WTC11 (cell line): ENCODE results near the gene CD164L2. TPM values are rescaled to one million over a fixed set of nuclear protein-coding genes. Genes with fewer than 3 reads are reported as not detected.

Experiments used
- ATAC-seq: fragments of 200-7000 bp; cut with Tn5 transposase; 2 replicates; pipeline ENCODE4 v1.10.0; 2021; ENCODE audit warnings: mild to moderate bottlenecking, moderate library complexity
- CTCF ChIA-PET: fragments of 300-600 bp; sonication (Branson Sonifier 250); formaldehyde crosslinking; loops from one replicate; lab custom pipeline; 2021; ENCODE audit warnings: antibody characterized with exemption; lab: Charles Lee
- POLR2A ChIA-PET: fragments of 350-600 bp; sonication (Branson Sonifier 250); formaldehyde crosslinking; loops from one replicate; lab custom pipeline; 2021; ENCODE audit warnings: antibody characterized with exemption; lab: Charles Lee
- DNase-seq: peaks from one replicate; pipeline ENCODE4 v3.0.0; 2021; ENCODE audit warnings: low spot score
- H3K27ac Mint-ChIP-seq: 2 replicates; pipeline ENCODE4 v1.8.0; 2021; ENCODE audit warnings: mixed read lengths
- H3K27me3 Mint-ChIP-seq: 2 replicates; pipeline ENCODE4 v1.8.0; 2021; ENCODE audit warnings: low read depth, mild to moderate bottlenecking, moderate library complexity, mixed read lengths
- H3K36me3 Mint-ChIP-seq: 2 replicates; pipeline ENCODE4 v1.8.0; 2021; ENCODE audit warnings: mixed read lengths
- H3K4me1 Mint-ChIP-seq: 2 replicates; pipeline ENCODE4 v1.8.0; 2022; ENCODE audit warnings: mixed read lengths
- H3K4me3 Mint-ChIP-seq: 2 replicates; pipeline ENCODE4 v1.8.0; 2021; ENCODE audit warnings: mild to moderate bottlenecking, moderate library complexity, mixed read lengths
- H3K9me3 Mint-ChIP-seq: 2 replicates; pipeline ENCODE4 v1.8.0; 2021; ENCODE audit warnings: mixed read lengths
- EMX1 ChIP-seq: fragments of 250-450 bp; sonication (Bioruptor Pico); IDR thresholded peaks from 2 replicates; pipeline ENCODE4 v1.8.0; 2021; ENCODE audit warnings: mild to moderate bottlenecking
- ESRRA ChIP-seq: sonication (generic); formaldehyde crosslinking; IDR thresholded peaks from 2 replicates; pipeline ENCODE4 v1.8.1; 2022; ENCODE audit warnings: mild to moderate bottlenecking, missing genetic modification reagents, borderline replicate concordance
- ETV6 ChIP-seq: sonication (generic); formaldehyde crosslinking; IDR thresholded peaks from 2 replicates; pipeline ENCODE4 v1.8.1; 2022; ENCODE audit warnings: mild to moderate bottlenecking, missing genetic modification reagents
- GABPB1 ChIP-seq: sonication (generic); formaldehyde crosslinking; IDR thresholded peaks from 2 replicates; pipeline ENCODE4 v1.8.1; 2023; ENCODE audit warnings: mild to moderate bottlenecking, missing genetic modification reagents
- KAT7 ChIP-seq: sonication (generic); formaldehyde crosslinking; IDR thresholded peaks from 2 replicates; pipeline ENCODE4 v1.8.1; 2023; ENCODE audit warnings: missing genetic modification reagents, mild to moderate bottlenecking, borderline replicate concordance
- NFYB ChIP-seq: sonication (generic); formaldehyde crosslinking; conservative IDR thresholded peaks from 2 replicates; pipeline ENCODE4 v1.8.0; 2022; ENCODE audit warnings: low read depth, missing genetic modification reagents
- NR2C2 ChIP-seq: sonication (generic); formaldehyde crosslinking; IDR thresholded peaks from 2 replicates; pipeline ENCODE4 v1.8.0; 2022; ENCODE audit warnings: mild to moderate bottlenecking, missing genetic modification reagents
- PRDM15 ChIP-seq: sonication (generic); formaldehyde crosslinking; IDR thresholded peaks from 2 replicates; pipeline ENCODE4 v1.8.0; 2022; ENCODE audit warnings: missing genetic modification reagents
- SMAD4 ChIP-seq: sonication (generic); formaldehyde crosslinking; IDR thresholded peaks from 2 replicates; pipeline ENCODE4 v1.8.0; 2022; ENCODE audit warnings: mild to moderate bottlenecking, missing genetic modification reagents
- STAT6 ChIP-seq: sonication (generic); formaldehyde crosslinking; conservative IDR thresholded peaks from 2 replicates; pipeline ENCODE4 v1.8.1; 2023; ENCODE audit warnings: mild to moderate bottlenecking, low read depth, missing genetic modification reagents, moderate library complexity
- TCF7 ChIP-seq: sonication (generic); formaldehyde crosslinking; IDR thresholded peaks from 2 replicates; pipeline ENCODE4 v1.8.0; 2022; ENCODE audit warnings: mild to moderate bottlenecking, low read depth, missing genetic modification reagents, moderate library complexity
- TP53 ChIP-seq: sonication (generic); formaldehyde crosslinking; IDR thresholded peaks from 2 replicates; pipeline ENCODE4 v1.8.1; 2023; ENCODE audit warnings: mild to moderate bottlenecking, missing genetic modification reagents
- ZNF138 ChIP-seq: sonication (generic); formaldehyde crosslinking; conservative IDR thresholded peaks from 2 replicates; pipeline ENCODE4 v1.8.1; 2022; ENCODE audit warnings: mild to moderate bottlenecking, moderate library complexity, missing genetic modification reagents
- ZNF263 ChIP-seq: sonication (generic); formaldehyde crosslinking; IDR thresholded peaks from 2 replicates; pipeline ENCODE4 v1.8.1; 2022; ENCODE audit warnings: low read depth, mild to moderate bottlenecking, moderate library complexity, missing genetic modification reagents
- ZNF281 ChIP-seq: sonication (generic); formaldehyde crosslinking; IDR thresholded peaks from 2 replicates; pipeline ENCODE4 v1.8.0; 2023; ENCODE audit warnings: mild to moderate bottlenecking, missing genetic modification reagents
- total RNA-seq: library from RNA; stranded (reverse); gene quantifications from 3 replicates; pipeline ENCODE4 v1.2.3, GENCODE V29; 2021
- TF ChIP-seq, protein P1 (sequence below): sonication (generic); formaldehyde crosslinking; IDR thresholded peaks from 2 replicates; pipeline ENCODE4 v1.8.1; 2022; ENCODE audit warnings: low read depth, missing genetic modification reagents, borderline replicate concordance
- TF ChIP-seq, protein P2 (sequence below): fragments of 200-600 bp; IDR thresholded peaks from 2 replicates; pipeline ENCODE4 v1.8.0; 2022; ENCODE audit warnings: antibody characterized with exemption
- TF ChIP-seq, protein P3 (sequence below): sonication (generic); formaldehyde crosslinking; IDR thresholded peaks from 2 replicates; pipeline ENCODE4 v1.8.0; 2022; ENCODE audit warnings: mild to moderate bottlenecking, missing genetic modification reagents
- TF ChIP-seq, protein P4 (sequence below): sonication (generic); formaldehyde crosslinking; IDR thresholded peaks from 2 replicates; pipeline ENCODE4 v1.8.1; 2022; ENCODE audit warnings: missing genetic modification reagents, borderline replicate concordance

The CD164L2 gene
- total RNA-seq, 1 experiment from 2014 or later = 5.5 TPM

- DNase-seq (peak; percentile 80), ATAC-seq (peak; percentile 43)
- POLR2A ChIA-PET = interaction anchor here (0.6 to 3.1 kb wide), 7 partner anchors 8 to 1198 kb away, joined by 3 to 29 read pairs (median 5); partner anchors contain the start of genes MAP3K6 and SYTL1
- H3K4me1 Mint-ChIP-seq = peaks cover 18% of the 10 kb centered on the region
- no peaks in the 10 kb centered on the region for H3K9me3 Mint-ChIP-seq
- no peak overlapping the region for H3K27ac Mint-ChIP-seq
- peak overlapping the region; percentile 75 for H3K4me3 Mint-ChIP-seq
- peaks cover 12% of the 10 kb centered on the region for H3K27me3 Mint-ChIP-seq
- CTCF ChIA-PET = interaction anchor here (0.6 to 11.0 kb wide), 23 partner anchors 7 to 1544 kb away, joined by 3 to 258 read pairs (median 5); partner anchors contain the start of genes CD164L2, MAP3K6 and SYTL1
- H3K36me3 Mint-ChIP-seq = peaks cover 9% of the 10 kb centered on the region; the same call in 1 of the 2 replicates
- TF ChIP-seq PRDM15 (CRISPR knock-in tag) (peak; percentile 97), ESRRA (CRISPR knock-in tag) (0 out of 2 replicates have a peak, but pooled peaks have one; percentile 14), STAT6 (CRISPR knock-in tag) (no peak), SMAD4 (no peak), NFYB (CRISPR knock-in tag) (no peak), ETV6 (CRISPR knock-in tag) (peak; percentile 40), ZNF263 (CRISPR knock-in tag) (peak; percentile 60; the same call in 1 of the 2 replicates), EMX1 (CRISPR knock-in tag) (no peak), ZNF281 (CRISPR knock-in tag) (no peak), GABPB1 (CRISPR knock-in tag) (no peak), TP53 (CRISPR knock-in tag) (no peak; the same call in 1 of the 2 replicates), ZNF138 (0 out of 2 replicates have a peak, but pooled peaks have one; percentile 2), NR2C2 (peak; percentile 84), TCF7 (CRISPR knock-in tag) (no peak; the same call in 1 of the 2 replicates), KAT7 (CRISPR knock-in tag) (no peak)
- TF ChIP-seq, protein P1, sequence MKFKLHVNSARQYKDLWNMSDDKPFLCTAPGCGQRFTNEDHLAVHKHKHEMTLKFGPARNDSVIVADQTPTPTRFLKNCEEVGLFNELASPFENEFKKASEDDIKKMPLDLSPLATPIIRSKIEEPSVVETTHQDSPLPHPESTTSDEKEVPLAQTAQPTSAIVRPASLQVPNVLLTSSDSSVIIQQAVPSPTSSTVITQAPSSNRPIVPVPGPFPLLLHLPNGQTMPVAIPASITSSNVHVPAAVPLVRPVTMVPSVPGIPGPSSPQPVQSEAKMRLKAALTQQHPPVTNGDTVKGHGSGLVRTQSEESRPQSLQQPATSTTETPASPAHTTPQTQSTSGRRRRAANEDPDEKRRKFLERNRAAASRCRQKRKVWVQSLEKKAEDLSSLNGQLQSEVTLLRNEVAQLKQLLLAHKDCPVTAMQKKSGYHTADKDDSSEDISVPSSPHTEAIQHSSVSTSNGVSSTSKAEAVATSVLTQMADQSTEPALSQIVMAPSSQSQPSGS (CRISPR knock-in tag) = no peak
- TF ChIP-seq, protein P2, sequence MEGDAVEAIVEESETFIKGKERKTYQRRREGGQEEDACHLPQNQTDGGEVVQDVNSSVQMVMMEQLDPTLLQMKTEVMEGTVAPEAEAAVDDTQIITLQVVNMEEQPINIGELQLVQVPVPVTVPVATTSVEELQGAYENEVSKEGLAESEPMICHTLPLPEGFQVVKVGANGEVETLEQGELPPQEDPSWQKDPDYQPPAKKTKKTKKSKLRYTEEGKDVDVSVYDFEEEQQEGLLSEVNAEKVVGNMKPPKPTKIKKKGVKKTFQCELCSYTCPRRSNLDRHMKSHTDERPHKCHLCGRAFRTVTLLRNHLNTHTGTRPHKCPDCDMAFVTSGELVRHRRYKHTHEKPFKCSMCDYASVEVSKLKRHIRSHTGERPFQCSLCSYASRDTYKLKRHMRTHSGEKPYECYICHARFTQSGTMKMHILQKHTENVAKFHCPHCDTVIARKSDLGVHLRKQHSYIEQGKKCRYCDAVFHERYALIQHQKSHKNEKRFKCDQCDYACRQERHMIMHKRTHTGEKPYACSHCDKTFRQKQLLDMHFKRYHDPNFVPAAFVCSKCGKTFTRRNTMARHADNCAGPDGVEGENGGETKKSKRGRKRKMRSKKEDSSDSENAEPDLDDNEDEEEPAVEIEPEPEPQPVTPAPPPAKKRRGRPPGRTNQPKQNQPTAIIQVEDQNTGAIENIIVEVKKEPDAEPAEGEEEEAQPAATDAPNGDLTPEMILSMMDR = no peak
- TF ChIP-seq, protein P3, sequence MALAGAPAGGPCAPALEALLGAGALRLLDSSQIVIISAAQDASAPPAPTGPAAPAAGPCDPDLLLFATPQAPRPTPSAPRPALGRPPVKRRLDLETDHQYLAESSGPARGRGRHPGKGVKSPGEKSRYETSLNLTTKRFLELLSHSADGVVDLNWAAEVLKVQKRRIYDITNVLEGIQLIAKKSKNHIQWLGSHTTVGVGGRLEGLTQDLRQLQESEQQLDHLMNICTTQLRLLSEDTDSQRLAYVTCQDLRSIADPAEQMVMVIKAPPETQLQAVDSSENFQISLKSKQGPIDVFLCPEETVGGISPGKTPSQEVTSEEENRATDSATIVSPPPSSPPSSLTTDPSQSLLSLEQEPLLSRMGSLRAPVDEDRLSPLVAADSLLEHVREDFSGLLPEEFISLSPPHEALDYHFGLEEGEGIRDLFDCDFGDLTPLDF (CRISPR knock-in tag) = 0 out of 2 replicates have a peak, but pooled peaks have one; percentile 33
- TF ChIP-seq, protein P4, sequence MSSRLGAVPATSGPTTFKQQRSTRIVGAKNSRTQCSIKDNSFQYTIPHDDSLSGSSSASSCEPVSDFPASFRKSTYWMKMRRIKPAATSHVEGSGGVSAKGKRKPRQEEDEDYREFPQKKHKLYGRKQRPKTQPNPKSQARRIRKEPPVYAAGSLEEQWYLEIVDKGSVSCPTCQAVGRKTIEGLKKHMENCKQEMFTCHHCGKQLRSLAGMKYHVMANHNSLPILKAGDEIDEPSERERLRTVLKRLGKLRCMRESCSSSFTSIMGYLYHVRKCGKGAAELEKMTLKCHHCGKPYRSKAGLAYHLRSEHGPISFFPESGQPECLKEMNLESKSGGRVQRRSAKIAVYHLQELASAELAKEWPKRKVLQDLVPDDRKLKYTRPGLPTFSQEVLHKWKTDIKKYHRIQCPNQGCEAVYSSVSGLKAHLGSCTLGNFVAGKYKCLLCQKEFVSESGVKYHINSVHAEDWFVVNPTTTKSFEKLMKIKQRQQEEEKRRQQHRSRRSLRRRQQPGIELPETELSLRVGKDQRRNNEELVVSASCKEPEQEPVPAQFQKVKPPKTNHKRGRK (CRISPR knock-in tag) = 0 out of 2 replicates have a peak, but pooled peaks have one; percentile 32
Measured at GRCh38 chr1:27348861-27349783, 34.0 kb downstream of the CD164L2 start.
